ENCODE measurements around the gene SPSB1.
"Not testable (repeated sequence)": the region's sequence is repeated elsewhere in the genome, so short reads cannot be mapped to it uniquely, and the experiment has no call there.

Gene SPSB1

GRCh38 chr1:9280015-9280860 lies 12.5 kb upstream of the SPSB1 start:
- no peak for DNase-seq

DNA sequence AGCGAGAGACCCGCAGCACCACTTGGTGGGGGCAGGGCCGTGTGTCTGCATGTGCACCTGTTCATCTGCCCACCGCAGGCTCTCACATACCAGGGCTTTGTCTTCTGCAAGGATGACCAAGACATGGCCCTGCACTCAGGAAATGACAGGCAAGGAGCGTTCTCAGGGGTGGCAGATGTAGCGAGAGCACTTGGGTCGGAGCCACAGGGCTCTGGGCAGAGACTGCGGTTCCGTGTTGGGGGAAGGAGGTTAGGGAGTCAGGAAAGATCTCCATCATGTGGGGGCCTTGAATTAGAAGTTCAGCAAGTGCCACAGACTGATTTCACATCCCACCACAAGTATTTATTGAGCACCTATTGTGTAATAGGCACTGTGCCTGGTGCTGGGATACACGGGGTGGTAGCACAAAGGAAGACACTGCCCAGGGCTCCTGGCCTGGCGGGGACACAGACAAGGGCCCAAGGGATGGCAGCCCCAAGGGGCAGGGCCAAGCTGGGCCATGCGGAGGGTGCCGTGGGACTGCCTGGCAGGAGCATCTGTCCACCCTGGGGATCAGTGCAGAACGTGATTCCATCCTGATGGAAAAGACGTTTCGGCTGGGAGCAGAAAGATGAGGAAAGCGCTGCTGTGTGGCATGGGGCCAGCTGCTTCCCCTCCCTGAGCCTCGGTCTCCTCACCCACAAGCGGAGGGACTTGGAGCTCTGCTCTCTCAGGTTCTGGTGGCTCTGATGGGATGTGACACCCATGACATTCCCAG lies 11.4 kb upstream of the SPSB1 start:
- no peak for DNase-seq

DNA sequence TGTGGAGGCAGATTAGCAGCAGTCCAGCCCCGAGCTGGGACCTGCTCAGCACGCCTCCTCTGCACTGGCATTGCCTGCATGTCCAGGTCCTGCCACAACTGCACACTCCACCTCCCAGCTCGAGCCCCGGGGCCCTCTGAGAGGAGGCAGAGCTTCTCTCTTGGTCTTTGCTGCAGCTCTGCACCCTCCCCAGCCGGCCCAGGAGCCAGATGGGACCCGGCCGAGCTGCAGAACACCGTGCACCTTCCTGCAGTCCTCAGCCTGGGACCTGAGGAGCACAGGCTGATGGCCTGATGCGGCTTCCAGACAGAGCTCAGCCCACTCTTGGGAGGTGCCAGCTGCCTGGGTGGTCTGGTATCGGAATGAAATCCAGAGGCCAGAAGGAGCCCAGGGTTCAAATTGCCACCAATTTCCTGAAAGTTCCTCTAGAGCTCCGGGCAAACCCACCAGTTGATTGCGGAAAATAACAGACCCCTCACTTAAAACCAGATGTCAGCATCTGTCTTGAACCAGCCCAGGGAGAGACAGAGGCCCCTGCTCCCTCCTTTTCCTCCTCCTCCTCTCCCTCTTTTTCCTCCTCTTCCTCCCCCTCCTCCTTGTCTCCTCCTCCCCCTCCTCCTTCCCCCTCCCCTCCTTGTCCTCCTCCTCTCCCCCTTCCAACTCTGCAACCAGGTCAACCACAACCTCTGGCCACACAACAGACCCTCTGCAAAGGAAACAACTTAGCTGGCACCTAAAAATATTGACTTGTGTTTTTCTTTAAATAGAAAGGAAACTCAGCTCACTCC lies 10.6 kb upstream of the SPSB1 start:
- no peak for DNase-seq

- no peak for DNase-seq
Observed at GRCh38 chr1:9282696-9282955, 10.1 kb upstream of the SPSB1 start.

GRCh38 chr1:9284061-9284460 lies 8.6 kb upstream of the SPSB1 start:
- DNase-seq: no peak

DNA sequence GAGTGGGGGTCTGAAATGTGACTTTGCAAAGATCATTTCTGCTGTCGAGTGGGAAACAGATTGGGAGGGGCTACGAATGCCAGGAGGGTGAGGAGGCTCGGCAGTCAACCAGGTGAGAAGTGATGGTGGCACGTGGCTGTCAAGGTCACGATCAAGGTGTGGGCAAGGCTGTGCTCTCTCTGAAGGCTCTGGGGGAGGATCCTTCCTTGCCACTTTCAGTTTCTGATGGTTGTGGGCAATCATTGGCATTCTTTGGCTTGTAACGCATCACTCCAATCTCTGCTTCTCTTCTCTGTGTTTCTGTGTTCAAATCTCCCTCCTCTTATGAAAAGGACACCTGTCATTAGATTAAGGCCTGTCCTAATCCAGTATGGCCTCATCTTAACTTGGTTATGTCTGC lies 6.1 kb upstream of the SPSB1 start:
- no peak for DNase-seq

DNA sequence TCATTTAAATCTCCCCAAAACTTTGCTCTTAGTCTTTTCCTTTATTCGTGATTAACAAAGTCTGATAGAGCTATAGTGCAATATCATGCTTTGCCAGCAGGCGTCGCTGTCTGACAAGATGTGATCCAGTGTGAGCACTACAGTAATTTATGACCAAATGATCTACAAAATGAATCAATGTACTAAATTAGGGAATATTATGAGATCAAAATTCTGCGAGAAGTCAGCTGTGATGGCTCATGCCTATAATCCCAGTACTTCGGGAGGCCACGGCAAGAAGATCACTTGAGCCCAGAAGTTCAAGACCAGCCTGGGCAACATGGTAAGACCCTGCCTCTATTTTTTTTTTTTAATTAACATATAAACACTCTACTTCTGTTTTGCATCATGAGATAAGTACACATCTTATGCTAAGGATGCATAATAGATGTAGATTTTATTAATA lies 3.6 kb upstream of the SPSB1 start:
- DNase-seq: no peak

GRCh38 chr1:9289711-9290485 lies 2.8 kb upstream of the SPSB1 start:
- DNase-seq: no peak

DNA sequence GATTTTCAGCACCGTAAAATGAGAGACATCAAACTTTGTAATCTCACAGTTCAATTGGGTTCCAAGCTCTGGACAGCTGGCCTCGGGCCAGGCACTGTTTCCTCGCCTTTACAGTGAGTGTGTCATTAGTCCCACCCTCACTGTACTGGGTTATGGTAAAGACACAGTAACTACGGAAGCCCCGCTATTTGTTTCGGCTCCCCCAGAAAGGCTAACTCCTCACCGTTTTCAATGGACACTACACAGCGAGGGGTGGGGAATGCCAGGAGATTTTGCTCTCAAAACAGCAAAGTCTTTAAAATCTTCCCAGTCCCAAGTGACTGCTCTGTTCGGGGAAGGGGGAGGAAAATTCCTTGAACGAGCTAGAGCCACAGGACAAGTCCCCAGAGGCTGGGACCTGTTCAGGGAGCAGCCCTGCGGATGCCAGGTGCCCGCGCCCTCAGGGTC lies 757 bp upstream of the SPSB1 start:
- no peak for DNase-seq

- DNase-seq: no peak
Observed at GRCh38 chr1:9293241-9293532, 493 bp downstream of the SPSB1 start.

GRCh38 chr1:9293533-9294404 lies 1.1 kb downstream of the SPSB1 start:
- no peak for DNase-seq

DNA sequence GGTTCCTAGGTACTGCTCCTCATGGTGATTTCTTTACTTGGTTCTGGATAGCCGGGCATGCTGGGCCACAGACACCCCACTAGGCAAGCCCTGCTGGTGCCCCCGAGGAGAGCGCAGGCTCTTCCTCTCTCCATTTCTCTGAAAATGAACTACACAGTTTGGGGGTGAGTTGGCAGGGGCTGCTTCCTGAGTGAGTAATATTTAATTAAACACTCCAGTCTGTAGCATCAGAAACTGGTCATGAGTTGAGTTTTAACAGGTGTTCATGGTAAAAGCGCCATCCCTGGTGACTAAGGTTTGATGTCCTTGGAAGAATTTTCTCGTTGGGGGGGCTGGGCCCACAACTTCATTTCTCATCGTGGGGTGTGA lies 1.7 kb downstream of the SPSB1 start:
- DNase-seq: no peak

GRCh38 chr1:9294910-9295636 lies 2.4 kb downstream of the SPSB1 start:
- no peak for DNase-seq

- no peak for DNase-seq
Observed at GRCh38 chr1:9295884-9296283, 3.2 kb downstream of the SPSB1 start.

GRCh38 chr1:9296850-9297249 lies 4.2 kb downstream of the SPSB1 start:
- no peak for DNase-seq

DNA sequence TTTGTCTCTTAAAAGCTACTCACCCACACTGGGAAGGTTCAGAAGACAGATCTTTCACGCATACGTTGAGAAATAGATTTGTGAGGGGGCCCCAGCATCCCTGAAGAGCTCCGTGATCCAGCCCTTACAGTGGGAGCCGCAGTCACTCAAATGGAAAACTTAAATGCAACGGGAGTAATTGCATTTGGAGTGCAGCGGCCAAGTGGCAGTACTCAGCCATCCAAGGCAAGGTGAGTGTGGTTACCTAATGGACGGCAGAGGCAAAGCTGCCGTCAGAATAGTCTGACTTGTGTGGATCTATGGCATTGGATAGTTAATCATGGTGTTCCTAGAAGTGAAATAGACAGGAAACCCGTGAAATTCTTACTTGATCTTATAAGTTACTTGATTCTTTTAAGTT lies 5.1 kb downstream of the SPSB1 start:
- no peak for DNase-seq

DNA sequence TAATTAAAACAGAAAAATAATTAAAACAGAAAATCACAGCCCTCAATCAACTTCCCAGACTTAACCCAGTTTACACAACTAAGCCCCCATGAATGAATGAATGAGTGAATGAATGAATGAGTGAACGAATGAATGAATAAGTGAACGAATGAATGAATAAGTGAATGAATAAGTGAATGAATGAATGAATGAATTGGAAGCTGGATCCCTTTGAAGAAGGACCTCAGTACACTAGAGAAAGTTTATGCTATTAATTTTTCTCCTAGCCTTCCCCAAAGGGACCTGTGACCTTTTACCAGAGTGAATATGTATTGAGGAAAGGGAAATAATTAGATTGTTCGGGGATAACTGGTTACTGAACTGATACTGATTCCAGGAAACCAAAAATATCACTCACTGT lies 5.6 kb downstream of the SPSB1 start:
- DNase-seq: no peak

GRCh38 chr1:9299571-9300541 lies 7.2 kb downstream of the SPSB1 start:
- DNase-seq: not testable (repeated sequence)

GRCh38 chr1:9300573-9300972 lies 7.9 kb downstream of the SPSB1 start:
- no peak for DNase-seq

Data from NCI-H187 treated with DMSO at 0.1 percent for 48 hours (cell line).